CD4-positive, alpha-beta T cell (primary cell): ENCODE measurements around the gene QARS1. TPM values are rescaled to one million over a fixed set of nuclear protein-coding genes. Genes with fewer than 3 reads are reported as not detected.

ENCODE experiments used
- ATAC-seq: fragments of 200-7000 bp; cut with Tn5 transposase; one replicate; pipeline ENCODE4 v1.10.0; 2022; ENCODE audit warnings: mild to moderate bottlenecking; ENCODE audit not compliant: poor library complexity
- CTCF ChIA-PET: fragments of 350-600 bp; sonication (Branson Sonifier 250); formaldehyde crosslinking; loops from one replicate; lab custom pipeline; 2021; ENCODE audit warnings: antibody characterized with exemption, inconsistent platforms; lab: Charles Lee
- POLR2A ChIA-PET: fragments of 350-600 bp; sonication (Branson Sonifier 250); formaldehyde crosslinking; loops from one replicate; lab custom pipeline; 2021; ENCODE audit warnings: antibody characterized with exemption, inconsistent platforms; lab: Charles Lee
- DNase-seq, 14 experiments: peaks; one replicate each; pipeline ENCODE4 v3.0.0-alpha.2; 2013 to 2020; ENCODE audit warnings: mixed read lengths in 2 of 14
- H3K27ac ChIP-seq, 2 donors: one replicate each; pipeline versions ENCODE4 v1.5.1 to v1.7.0; 2013; ENCODE audit warnings: low read length in 2 of 2, low read depth in 1 of 2, mild to moderate bottlenecking in 1 of 2
- H3K27me3 ChIP-seq, 2 experiments: 1 replicate in 1 of 2; 2 replicates in 1 of 2; pipeline versions ENCODE4 v1.6.1 to v1.7.0; 2013; ENCODE audit warnings: low read length in 2 of 2, control low read depth in 1 of 2, mild to moderate bottlenecking in 1 of 2, moderate library complexity in 1 of 2; ENCODE audit not compliant: insufficient read depth in 2 of 2, control insufficient read depth in 1 of 2
- H3K36me3 ChIP-seq: one replicate; pipeline ENCODE4 v1.6.1; 2013; ENCODE audit warnings: low read length, control low read depth; ENCODE audit not compliant: insufficient read depth
- H3K4me1 ChIP-seq: one replicate; pipeline ENCODE4 v1.6.1; 2013; ENCODE audit warnings: low read length, control low read depth; ENCODE audit not compliant: insufficient read depth
- H3K4me3 ChIP-seq: one replicate; pipeline ENCODE4 v1.5.1; 2013; ENCODE audit warnings: mild to moderate bottlenecking, low read length, moderate library complexity
- H3K9me3 ChIP-seq, 2 experiments: 1 replicate in 1 of 2; 2 replicates in 1 of 2; pipeline versions ENCODE4 v1.6.1 to v1.7.0; 2013; ENCODE audit warnings: low read length in 2 of 2, mild to moderate bottlenecking in 2 of 2, control low read depth in 1 of 2, moderate library complexity in 1 of 2; ENCODE audit not compliant: control insufficient read depth in 1 of 2, insufficient read depth in 1 of 2
- H3K27ac Mint-ChIP-seq: one replicate; pipeline ENCODE4 v1.8.0; 2020; ENCODE audit warnings: mixed read lengths
- H3K27me3 Mint-ChIP-seq: one replicate; pipeline ENCODE4 v1.8.0; 2021; ENCODE audit warnings: mixed read lengths
- H3K36me3 Mint-ChIP-seq: one replicate; pipeline ENCODE4 v1.8.0; 2021; ENCODE audit warnings: low read depth, mixed read lengths
- H3K4me1 Mint-ChIP-seq: one replicate; pipeline ENCODE4 v1.8.0; 2021; ENCODE audit warnings: low read depth, mixed read lengths
- H3K4me3 Mint-ChIP-seq: one replicate; pipeline ENCODE4 v1.8.0; 2020; ENCODE audit warnings: mild to moderate bottlenecking, mixed read lengths
- H3K9me3 Mint-ChIP-seq: one replicate; pipeline ENCODE4 v1.8.0; 2020; ENCODE audit warnings: mixed read lengths
- intact Hi-C, 2 experiments: fragments of 100-400 bp; cut with DNase I in 1 of 2; cut with micrococcal nuclease in 1 of 2; formaldehyde crosslinking; loops; one replicate each; pipeline versions ENCODE4 v1.15.1 to v1.9.0; 2023 to 2025; cut with DNase I, micrococcal nuclease
- total RNA-seq, 174 experiments: library from RNA in 2 of 174; stranded (reverse) in 2 of 174; gene quantifications; one replicate each; pipeline ENCODE4 v1.2.3 and lab custom pipeline; 2021 to 2026
- TF ChIP-seq, protein P1 (sequence below): fragments of 200-600 bp; IDR thresholded peaks from one replicate; pipeline ENCODE4 v1.8.0; 2022; ENCODE audit warnings: antibody characterized with exemption, mild to moderate bottlenecking

QARS1 gene
- total RNA-seq, 2 experiments from 2014 or later, result 264 to 287 TPM

DNA sequence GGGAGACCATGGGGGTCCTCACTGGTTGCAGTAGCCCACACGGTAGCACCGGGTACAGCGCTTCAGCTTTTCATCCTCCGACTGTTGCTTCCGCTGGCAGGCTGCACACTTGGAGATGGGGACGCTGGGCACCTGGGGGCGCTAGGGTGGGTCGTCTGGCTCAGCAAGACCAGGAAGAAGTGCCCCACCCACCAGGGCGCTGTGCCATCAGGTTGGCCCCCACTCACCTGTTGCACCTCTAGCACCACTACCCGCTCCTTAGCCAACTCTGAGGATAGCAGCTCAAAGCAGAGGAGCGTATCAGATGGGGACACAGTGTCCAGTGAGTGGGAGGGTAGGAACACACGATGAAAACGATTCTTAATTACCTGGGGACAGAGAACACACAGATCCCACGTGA lies 7.7 kb upstream of the QARS1 start:
- Mint-ChIP-seq H3K4me3 (no peak overlapping the region), H3K36me3 (peaks cover 73% of the 10 kb centered on the region), H3K27ac (no peak overlapping the region), H3K4me1 (no peaks in the 10 kb centered on the region), H3K27me3 (no peaks in the 10 kb centered on the region), H3K9me3 (no peaks in the 10 kb centered on the region)
- TF ChIP-seq, protein P1, sequence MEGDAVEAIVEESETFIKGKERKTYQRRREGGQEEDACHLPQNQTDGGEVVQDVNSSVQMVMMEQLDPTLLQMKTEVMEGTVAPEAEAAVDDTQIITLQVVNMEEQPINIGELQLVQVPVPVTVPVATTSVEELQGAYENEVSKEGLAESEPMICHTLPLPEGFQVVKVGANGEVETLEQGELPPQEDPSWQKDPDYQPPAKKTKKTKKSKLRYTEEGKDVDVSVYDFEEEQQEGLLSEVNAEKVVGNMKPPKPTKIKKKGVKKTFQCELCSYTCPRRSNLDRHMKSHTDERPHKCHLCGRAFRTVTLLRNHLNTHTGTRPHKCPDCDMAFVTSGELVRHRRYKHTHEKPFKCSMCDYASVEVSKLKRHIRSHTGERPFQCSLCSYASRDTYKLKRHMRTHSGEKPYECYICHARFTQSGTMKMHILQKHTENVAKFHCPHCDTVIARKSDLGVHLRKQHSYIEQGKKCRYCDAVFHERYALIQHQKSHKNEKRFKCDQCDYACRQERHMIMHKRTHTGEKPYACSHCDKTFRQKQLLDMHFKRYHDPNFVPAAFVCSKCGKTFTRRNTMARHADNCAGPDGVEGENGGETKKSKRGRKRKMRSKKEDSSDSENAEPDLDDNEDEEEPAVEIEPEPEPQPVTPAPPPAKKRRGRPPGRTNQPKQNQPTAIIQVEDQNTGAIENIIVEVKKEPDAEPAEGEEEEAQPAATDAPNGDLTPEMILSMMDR, result no peak
- H3K27ac ChIP-seq, result no peak overlapping the region
- ATAC-seq, result no peak
- DNase-seq, result no peak
- intact Hi-C loops, result no loop called here
- H3K4me3 ChIP-seq, result no peak overlapping the region
- no peaks in the 10 kb centered on the region for H3K27me3 ChIP-seq
- ChIA-PET POLR2A (no interaction called here), CTCF (no interaction called here)
- no peaks in the 10 kb centered on the region for H3K4me1 ChIP-seq
- H3K36me3 ChIP-seq, result peaks cover 95% of the 10 kb centered on the region
- no peaks in the 10 kb centered on the region for H3K9me3 ChIP-seq

DNA sequence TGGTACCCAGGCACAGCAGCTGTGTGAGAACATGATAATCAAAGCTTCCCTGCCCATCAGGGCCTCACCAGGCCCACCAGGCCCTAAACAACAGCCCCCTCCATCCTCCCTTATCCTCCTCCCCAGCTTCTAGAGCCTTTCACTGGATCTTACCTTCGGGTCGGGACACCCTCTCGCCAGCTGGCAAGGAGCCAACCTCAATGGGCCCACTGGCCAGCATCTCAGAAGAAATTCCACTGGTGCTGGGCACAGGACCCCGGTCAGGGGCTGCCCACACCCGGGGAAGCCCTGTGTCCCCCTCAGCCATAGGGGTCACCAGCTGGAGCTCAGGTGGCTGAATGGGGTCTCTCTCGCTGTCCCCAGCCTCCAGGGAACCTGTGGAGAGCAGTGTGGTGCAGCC lies 6.8 kb upstream of the QARS1 start:
- no peak for DNase-seq

DNA sequence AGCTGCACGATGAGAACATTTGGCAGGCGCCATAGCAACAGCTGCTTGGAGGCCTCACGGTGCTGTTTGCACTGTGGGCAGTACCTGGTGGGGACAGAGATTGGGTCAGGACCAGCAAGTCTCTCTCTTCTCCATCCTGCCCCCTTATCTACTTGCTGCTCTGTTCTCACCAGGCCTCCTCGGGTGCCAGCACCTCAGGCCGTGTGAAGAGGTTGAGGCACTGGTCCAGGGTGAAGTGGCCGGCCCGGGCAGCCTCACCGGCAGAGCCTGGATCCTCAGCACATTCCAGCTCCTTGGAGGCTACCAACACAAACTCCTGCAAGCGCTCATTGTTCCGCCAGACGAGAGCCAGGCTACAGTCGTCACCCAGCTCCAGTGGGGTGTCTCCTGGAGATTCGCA lies 6.2 kb upstream of the QARS1 start:
- Histone ChIP-seq H3K9me3 (no peaks in the 10 kb centered on the region), H3K4me1 (no peaks in the 10 kb centered on the region), H3K36me3 (peaks cover 81% of the 10 kb centered on the region), H3K27ac (no peak overlapping the region), H3K4me3 (no peak overlapping the region), H3K27me3 (no peaks in the 10 kb centered on the region)
- POLR2A ChIA-PET, result interaction anchor here (1.1 kb wide), 1 partner anchor 16 kb away, joined by 3 read pairs; the partner anchor contains the start of gene QRICH1
- no peaks in the 10 kb centered on the region for H3K9me3 Mint-ChIP-seq
- no peak for DNase-seq
- H3K4me3 Mint-ChIP-seq, result no peak overlapping the region
- H3K27me3 Mint-ChIP-seq, result no peaks in the 10 kb centered on the region
- intact Hi-C loops, result no loop called here
- no peak for ATAC-seq
- CTCF ChIA-PET, result no interaction called here
- no peak overlapping the region for H3K27ac Mint-ChIP-seq
- peaks cover 3% of the 10 kb centered on the region for H3K4me1 Mint-ChIP-seq
- TF ChIP-seq, protein P1, result no peak
- peaks cover 63% of the 10 kb centered on the region for H3K36me3 Mint-ChIP-seq

More for the DNA sequence above, 6.8 kb upstream of the QARS1 start:
- ATAC-seq, result no peak
- H3K4me3 Mint-ChIP-seq, result no peak overlapping the region
- no peaks in the 10 kb centered on the region for H3K27me3 Mint-ChIP-seq
- H3K36me3 Mint-ChIP-seq, result peaks cover 68% of the 10 kb centered on the region
- ChIA-PET POLR2A (interaction anchor here (1.1 kb wide), 1 partner anchor 17 kb away, joined by 3 read pairs; the partner anchor contains the start of gene QRICH1), CTCF (no interaction called here)
- H3K9me3 Mint-ChIP-seq, result no peaks in the 10 kb centered on the region
- Histone ChIP-seq H3K36me3 (peaks cover 87% of the 10 kb centered on the region), H3K9me3 (no peaks in the 10 kb centered on the region), H3K4me1 (no peaks in the 10 kb centered on the region), H3K4me3 (no peak overlapping the region), H3K27ac (no peak overlapping the region), H3K27me3 (no peaks in the 10 kb centered on the region)
- TF ChIP-seq, protein P1, result no peak
- intact Hi-C loops, result no loop called here
- no peak overlapping the region for H3K27ac Mint-ChIP-seq
- H3K4me1 Mint-ChIP-seq, result no peaks in the 10 kb centered on the region
